ENCODE measurements around the gene RIN2. TPM values are rescaled to one million over a fixed set of nuclear protein-coding genes. Genes with fewer than 3 reads are reported as not detected.

Gene RIN2
- total and polyA plus RNA-seq, 4 donors: 3.4 to 16.6 (median 6.3) TPM

DNA sequence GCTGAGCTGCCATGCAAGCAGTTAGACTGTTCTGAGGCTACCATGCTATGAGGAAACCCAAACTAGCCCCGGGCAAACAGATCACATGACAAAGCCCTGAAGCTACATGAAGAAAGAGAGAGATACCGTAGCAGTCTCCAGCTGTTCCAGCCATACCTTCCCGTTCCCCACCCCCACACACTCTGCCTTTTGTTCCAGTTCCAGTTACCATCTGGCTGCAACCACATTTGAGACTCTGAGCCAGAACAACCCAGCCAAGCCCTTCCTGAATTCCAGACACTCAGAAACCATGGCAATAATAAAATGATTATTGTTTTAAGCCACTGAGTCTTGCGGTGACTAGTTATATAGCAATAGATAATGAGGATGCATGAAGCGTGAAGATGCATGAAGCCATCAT lies 28.3 kb downstream of the RIN2 start:
- Histone ChIP-seq H3K9ac (ENCODE audit: low read depth in 1 of 2, low read length in 2 of 2) (no peak overlapping the region), H3K36me3 (ENCODE audit: control insufficient read depth in 4 of 4, insufficient read depth in 3 of 4, low read depth in 1 of 4, low read length in 3 of 4) (no peaks in the 10 kb centered on the region), H3K27ac (ENCODE audit: low read depth in 1 of 2, low read length in 2 of 2) (no peak overlapping the region), H3K4me1 (ENCODE audit: control insufficient read depth in 4 of 4, insufficient read depth in 4 of 4, low read length in 3 of 4) (peaks cover 0 to 6% (median 3%) of the 10 kb centered on the region in 4 donors), H3K27me3 (ENCODE audit: control insufficient read depth in 4 of 4, insufficient read depth in 4 of 4, low read length in 3 of 4) (no peaks in the 10 kb centered on the region), H3K9me3 (ENCODE audit: control insufficient read depth in 4 of 4, low read length in 3 of 4) (no peaks in the 10 kb centered on the region), H3K4me3 (ENCODE audit: low read depth in 1 of 3, low read length in 3 of 3) (no peak overlapping the region)
- no peak for DNase-seq (ENCODE audit: low spot score)
- WGBS: 69% methylated on average over 5 of the region's 5 CpGs
- TF ChIP-seq TAF1 (conservative IDR thresholded peaks at IDR 0.05) (no peak), YY1 (IDR thresholded peaks at IDR 0.05) (no peak), SP1 (IDR thresholded peaks at IDR 0.05) (no peak), JUND (IDR thresholded peaks at IDR 0.05) (no peak), HNF4A (conservative IDR thresholded peaks at IDR 0.05) (no peak), RAD21 (IDR thresholded peaks at IDR 0.05) (no peak), FOXA2 (IDR thresholded peaks at IDR 0.05) (no peak), HNF4G (IDR thresholded peaks at IDR 0.05) (no peak), EGR1 (IDR thresholded peaks at IDR 0.05; ENCODE audit: low read depth in 2 of 2) (no peak), FOXA1 (IDR thresholded peaks at IDR 0.05) (no peak), NR2F2 (IDR thresholded peaks at IDR 0.05) (no peak)
- TF ChIP-seq, protein P1, sequence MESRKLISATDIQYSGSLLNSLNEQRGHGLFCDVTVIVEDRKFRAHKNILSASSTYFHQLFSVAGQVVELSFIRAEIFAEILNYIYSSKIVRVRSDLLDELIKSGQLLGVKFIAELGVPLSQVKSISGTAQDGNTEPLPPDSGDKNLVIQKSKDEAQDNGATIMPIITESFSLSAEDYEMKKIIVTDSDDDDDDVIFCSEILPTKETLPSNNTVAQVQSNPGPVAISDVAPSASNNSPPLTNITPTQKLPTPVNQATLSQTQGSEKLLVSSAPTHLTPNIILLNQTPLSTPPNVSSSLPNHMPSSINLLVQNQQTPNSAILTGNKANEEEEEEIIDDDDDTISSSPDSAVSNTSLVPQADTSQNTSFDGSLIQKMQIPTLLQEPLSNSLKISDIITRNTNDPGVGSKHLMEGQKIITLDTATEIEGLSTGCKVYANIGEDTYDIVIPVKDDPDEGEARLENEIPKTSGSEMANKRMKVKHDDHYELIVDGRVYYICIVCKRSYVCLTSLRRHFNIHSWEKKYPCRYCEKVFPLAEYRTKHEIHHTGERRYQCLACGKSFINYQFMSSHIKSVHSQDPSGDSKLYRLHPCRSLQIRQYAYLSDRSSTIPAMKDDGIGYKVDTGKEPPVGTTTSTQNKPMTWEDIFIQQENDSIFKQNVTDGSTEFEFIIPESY (IDR thresholded peaks at IDR 0.05): no peak
- TF ChIP-seq, protein P2, sequence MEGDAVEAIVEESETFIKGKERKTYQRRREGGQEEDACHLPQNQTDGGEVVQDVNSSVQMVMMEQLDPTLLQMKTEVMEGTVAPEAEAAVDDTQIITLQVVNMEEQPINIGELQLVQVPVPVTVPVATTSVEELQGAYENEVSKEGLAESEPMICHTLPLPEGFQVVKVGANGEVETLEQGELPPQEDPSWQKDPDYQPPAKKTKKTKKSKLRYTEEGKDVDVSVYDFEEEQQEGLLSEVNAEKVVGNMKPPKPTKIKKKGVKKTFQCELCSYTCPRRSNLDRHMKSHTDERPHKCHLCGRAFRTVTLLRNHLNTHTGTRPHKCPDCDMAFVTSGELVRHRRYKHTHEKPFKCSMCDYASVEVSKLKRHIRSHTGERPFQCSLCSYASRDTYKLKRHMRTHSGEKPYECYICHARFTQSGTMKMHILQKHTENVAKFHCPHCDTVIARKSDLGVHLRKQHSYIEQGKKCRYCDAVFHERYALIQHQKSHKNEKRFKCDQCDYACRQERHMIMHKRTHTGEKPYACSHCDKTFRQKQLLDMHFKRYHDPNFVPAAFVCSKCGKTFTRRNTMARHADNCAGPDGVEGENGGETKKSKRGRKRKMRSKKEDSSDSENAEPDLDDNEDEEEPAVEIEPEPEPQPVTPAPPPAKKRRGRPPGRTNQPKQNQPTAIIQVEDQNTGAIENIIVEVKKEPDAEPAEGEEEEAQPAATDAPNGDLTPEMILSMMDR (IDR thresholded peaks at IDR 0.05; ENCODE audit: low read depth, low read length, missing input control): no peak
- TF ChIP-seq, protein P3, sequence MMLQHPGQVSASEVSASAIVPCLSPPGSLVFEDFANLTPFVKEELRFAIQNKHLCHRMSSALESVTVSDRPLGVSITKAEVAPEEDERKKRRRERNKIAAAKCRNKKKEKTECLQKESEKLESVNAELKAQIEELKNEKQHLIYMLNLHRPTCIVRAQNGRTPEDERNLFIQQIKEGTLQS (IDR thresholded peaks at IDR 0.05): no peak

DNA sequence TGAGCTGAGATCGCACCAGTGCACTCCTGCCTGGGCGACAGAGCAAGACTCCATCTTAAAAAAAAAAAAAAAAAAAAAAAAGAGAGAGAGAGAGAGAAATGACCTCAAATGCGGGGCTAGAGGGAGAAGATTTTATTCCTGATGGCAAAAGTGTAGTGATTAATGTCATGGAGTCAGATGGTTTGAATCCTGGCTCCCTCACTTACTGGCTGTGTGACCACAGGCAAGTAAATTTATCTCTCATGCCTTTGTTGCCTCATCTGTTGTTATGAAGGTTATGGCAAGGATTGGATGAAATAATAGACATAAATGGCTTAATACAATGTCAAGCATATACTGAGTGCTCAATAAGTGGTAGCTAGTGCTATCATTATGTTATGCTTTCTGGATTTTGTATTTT lies 29.3 kb downstream of the RIN2 start:
- TF ChIP-seq HNF4A (conservative IDR thresholded peaks at IDR 0.05) (no peak), HNF4G (IDR thresholded peaks at IDR 0.05) (no peak), NR2F2 (IDR thresholded peaks at IDR 0.05) (no peak), JUND (IDR thresholded peaks at IDR 0.05) (no peak), TAF1 (conservative IDR thresholded peaks at IDR 0.05) (no peak), FOXA2 (IDR thresholded peaks at IDR 0.05) (no peak), FOXA1 (IDR thresholded peaks at IDR 0.05) (no peak), EGR1 (IDR thresholded peaks at IDR 0.05; ENCODE audit: low read depth in 2 of 2) (no peak), SP1 (IDR thresholded peaks at IDR 0.05) (no peak), RAD21 (IDR thresholded peaks at IDR 0.05) (no peak)
- TF ChIP-seq, protein P4, sequence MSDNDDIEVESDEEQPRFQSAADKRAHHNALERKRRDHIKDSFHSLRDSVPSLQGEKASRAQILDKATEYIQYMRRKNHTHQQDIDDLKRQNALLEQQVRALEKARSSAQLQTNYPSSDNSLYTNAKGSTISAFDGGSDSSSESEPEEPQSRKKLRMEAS (IDR thresholded peaks at IDR 0.05): no peak
- TF ChIP-seq, protein P5, sequence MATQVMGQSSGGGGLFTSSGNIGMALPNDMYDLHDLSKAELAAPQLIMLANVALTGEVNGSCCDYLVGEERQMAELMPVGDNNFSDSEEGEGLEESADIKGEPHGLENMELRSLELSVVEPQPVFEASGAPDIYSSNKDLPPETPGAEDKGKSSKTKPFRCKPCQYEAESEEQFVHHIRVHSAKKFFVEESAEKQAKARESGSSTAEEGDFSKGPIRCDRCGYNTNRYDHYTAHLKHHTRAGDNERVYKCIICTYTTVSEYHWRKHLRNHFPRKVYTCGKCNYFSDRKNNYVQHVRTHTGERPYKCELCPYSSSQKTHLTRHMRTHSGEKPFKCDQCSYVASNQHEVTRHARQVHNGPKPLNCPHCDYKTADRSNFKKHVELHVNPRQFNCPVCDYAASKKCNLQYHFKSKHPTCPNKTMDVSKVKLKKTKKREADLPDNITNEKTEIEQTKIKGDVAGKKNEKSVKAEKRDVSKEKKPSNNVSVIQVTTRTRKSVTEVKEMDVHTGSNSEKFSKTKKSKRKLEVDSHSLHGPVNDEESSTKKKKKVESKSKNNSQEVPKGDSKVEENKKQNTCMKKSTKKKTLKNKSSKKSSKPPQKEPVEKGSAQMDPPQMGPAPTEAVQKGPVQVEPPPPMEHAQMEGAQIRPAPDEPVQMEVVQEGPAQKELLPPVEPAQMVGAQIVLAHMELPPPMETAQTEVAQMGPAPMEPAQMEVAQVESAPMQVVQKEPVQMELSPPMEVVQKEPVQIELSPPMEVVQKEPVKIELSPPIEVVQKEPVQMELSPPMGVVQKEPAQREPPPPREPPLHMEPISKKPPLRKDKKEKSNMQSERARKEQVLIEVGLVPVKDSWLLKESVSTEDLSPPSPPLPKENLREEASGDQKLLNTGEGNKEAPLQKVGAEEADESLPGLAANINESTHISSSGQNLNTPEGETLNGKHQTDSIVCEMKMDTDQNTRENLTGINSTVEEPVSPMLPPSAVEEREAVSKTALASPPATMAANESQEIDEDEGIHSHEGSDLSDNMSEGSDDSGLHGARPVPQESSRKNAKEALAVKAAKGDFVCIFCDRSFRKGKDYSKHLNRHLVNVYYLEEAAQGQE (IDR thresholded peaks at IDR 0.05): no peak
- TF ChIP-seq, protein P3 (IDR thresholded peaks at IDR 0.05): no peak
- TF ChIP-seq, protein P1 (IDR thresholded peaks at IDR 0.05): no peak
- Histone ChIP-seq H3K4me3 (ENCODE audit: low read depth in 1 of 3, low read length in 3 of 3) (no peak overlapping the region), H3K9ac (ENCODE audit: low read depth in 1 of 2, low read length in 2 of 2) (no peak overlapping the region), H3K9me3 (ENCODE audit: control insufficient read depth in 4 of 4, low read length in 3 of 4) (no peaks in the 10 kb centered on the region), H3K4me1 (ENCODE audit: control insufficient read depth in 4 of 4, insufficient read depth in 4 of 4, low read length in 3 of 4) (peaks cover 0 to 6% (median 3%) of the 10 kb centered on the region in 4 donors), H3K27me3 (ENCODE audit: control insufficient read depth in 4 of 4, insufficient read depth in 4 of 4, low read length in 3 of 4) (no peaks in the 10 kb centered on the region), H3K27ac (ENCODE audit: low read depth in 1 of 2, low read length in 2 of 2) (no peak overlapping the region), H3K36me3 (ENCODE audit: control insufficient read depth in 4 of 4, insufficient read depth in 3 of 4, low read depth in 1 of 4, low read length in 3 of 4) (no peaks in the 10 kb centered on the region)
- 99% methylated on average over 3 of the region's 3 CpGs for WGBS
- no peak for DNase-seq (ENCODE audit: low spot score)

All from liver (tissue), 9 donors.